Upper lobe of left lung (tissue), 6 donors: ENCODE data around the gene ACAD9. TPM values are rescaled to one million over a fixed set of nuclear protein-coding genes. Genes with fewer than 3 reads are reported as not detected.

Experiments used
- ATAC-seq, 2 donors: fragments of 200-7000 bp; cut with Tn5 transposase; one replicate each; pipeline ENCODE4 v1.9.1; 2022; ENCODE audit warnings: mild to moderate bottlenecking in 2 of 2, moderate library complexity in 2 of 2; ENCODE audit not compliant: low FRiP score in 2 of 2
- DNase-seq, 2 donors: peaks; one replicate each; pipeline ENCODE4 v3.0.0-alpha.2; 2019 to 2020
- H3K27ac ChIP-seq, 4 donors: fragments of 200-600 bp; sonication (generic); one replicate each; pipeline ENCODE4 v1.5.1; 2016 to 2019
- H3K27me3 ChIP-seq, 4 donors: fragments of 200-600 bp; sonication (generic); one replicate each; pipeline ENCODE4 v1.5.1; 2017 to 2019
- H3K36me3 ChIP-seq, 4 donors: fragments of 200-600 bp; sonication (generic); one replicate each; pipeline ENCODE4 v1.5.1; 2016 to 2019
- H3K4me1 ChIP-seq, 4 donors: fragments of 200-600 bp; sonication (generic); one replicate each; pipeline ENCODE4 v1.5.1; 2018 to 2019
- H3K4me3 ChIP-seq, 4 donors: fragments of 200-600 bp; sonication (generic); one replicate each; pipeline ENCODE4 v1.5.1; 2017 to 2019; ENCODE audit warnings: mild to moderate bottlenecking in 2 of 4, moderate library complexity in 1 of 4
- H3K9me3 ChIP-seq, 4 donors: fragments of 200-600 bp; sonication (generic); one replicate each; pipeline ENCODE4 v1.5.1; 2018 to 2019
- EP300 ChIP-seq, 4 donors: sonication (generic); formaldehyde crosslinking; IDR thresholded peaks; one replicate each; pipeline ENCODE4 v1.5.1; 2017; ENCODE audit warnings: antibody characterized with exemption in 4 of 4, control low read depth in 2 of 4
- POLR2A ChIP-seq, 4 donors: fragments of 450-650 bp; IDR thresholded peaks; one replicate each; pipeline ENCODE4 v1.5.1; 2016 to 2017; ENCODE audit warnings: antibody characterized with exemption in 4 of 4, mild to moderate bottlenecking in 2 of 4
- POLR2AphosphoS5 ChIP-seq, 2 donors: sonication (generic); formaldehyde crosslinking; IDR thresholded peaks; one replicate each; pipeline ENCODE4 v1.5.1; 2017; ENCODE audit warnings: antibody characterized with exemption in 2 of 2
- WGBS, 2 donors: methylation state at CpG; one replicate each; pipeline ENCODE4 v1.1.5; 2017 to 2018; 5-methylcytosine and 5-hydroxymethylcytosine counted together
- total RNA-seq, 6 donors: library from RNA; depleted of rRNA in 4 of 6; stranded (reverse); fragments of >200 nt in 4 of 6; gene quantifications; one replicate each; pipeline versions ENCODE4 v1.1.0 to v1.2.1, GENCODE V29; 2016 to 2021
- TF ChIP-seq, protein P1 (sequence below), 6 experiments: fragments of 450-650 bp in 4 of 6; fragments of 200-600 bp in 2 of 6; sonication (generic) in 2 of 6; IDR thresholded peaks; one replicate each; pipeline ENCODE4 v1.5.1; 2016 to 2019; ENCODE audit warnings: antibody characterized with exemption in 6 of 6
- donor health status: DM: no; HTN: no; CAD: no; lungs with moderate emphysema.
- donor health status: DM: no; HTN: yes; CAD: no; lungs with severe emphysema.

ACAD9 gene
- total RNA-seq, 6 donors from 2014 or later = 32.5 to 80.7 (median 44.0) TPM

DNA sequence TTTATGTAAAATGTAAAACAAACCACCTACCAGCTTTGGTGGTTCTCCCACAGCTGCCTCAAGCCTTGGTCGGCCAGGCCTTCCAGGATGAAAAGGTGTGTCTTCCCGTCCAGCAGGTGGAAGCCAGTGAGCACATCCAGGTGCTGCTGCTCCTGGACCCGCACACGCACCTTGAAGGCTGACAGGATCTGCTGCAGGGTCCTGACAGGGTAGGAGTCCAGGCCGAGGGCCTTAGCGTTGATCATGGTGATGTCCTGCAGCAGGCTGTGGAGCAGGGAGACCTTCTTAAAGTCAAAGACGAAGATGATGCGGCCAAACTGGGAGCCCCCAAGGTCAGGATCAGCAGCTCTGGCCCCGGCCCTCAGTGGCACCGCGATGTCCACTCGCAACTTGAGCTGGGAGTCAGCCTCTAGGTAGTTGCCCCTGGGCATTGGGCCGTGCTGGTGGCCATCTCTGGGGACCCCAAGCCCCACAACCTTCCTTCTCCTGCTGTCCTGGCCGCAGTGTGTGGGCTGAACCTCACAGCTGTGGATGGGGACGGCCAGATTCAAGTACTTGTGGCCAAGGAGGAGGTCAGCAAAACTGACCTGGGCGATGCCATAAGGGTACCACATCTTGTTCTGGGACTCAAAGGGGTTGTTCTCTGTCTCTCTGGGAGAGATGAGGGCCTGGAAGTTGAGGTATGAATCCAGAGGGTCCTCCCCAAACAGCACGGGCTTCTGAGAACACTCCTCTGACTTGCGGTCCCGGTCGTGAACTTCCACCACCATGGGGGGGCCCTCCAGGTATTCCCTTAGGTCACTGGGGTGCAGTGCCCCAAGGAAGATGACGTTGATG is 65.8 kb downstream of the ACAD9 start:
- TF ChIP-seq, protein P1, sequence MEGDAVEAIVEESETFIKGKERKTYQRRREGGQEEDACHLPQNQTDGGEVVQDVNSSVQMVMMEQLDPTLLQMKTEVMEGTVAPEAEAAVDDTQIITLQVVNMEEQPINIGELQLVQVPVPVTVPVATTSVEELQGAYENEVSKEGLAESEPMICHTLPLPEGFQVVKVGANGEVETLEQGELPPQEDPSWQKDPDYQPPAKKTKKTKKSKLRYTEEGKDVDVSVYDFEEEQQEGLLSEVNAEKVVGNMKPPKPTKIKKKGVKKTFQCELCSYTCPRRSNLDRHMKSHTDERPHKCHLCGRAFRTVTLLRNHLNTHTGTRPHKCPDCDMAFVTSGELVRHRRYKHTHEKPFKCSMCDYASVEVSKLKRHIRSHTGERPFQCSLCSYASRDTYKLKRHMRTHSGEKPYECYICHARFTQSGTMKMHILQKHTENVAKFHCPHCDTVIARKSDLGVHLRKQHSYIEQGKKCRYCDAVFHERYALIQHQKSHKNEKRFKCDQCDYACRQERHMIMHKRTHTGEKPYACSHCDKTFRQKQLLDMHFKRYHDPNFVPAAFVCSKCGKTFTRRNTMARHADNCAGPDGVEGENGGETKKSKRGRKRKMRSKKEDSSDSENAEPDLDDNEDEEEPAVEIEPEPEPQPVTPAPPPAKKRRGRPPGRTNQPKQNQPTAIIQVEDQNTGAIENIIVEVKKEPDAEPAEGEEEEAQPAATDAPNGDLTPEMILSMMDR (IDR thresholded peaks at IDR 0.05) = no peak
- TF ChIP-seq EP300 (IDR thresholded peaks at IDR 0.05) (no peak), POLR2A (IDR thresholded peaks at IDR 0.05) (no peak), POLR2AphosphoS5 (IDR thresholded peaks at IDR 0.05) (no peak)
- Histone ChIP-seq H3K4me3 (no peak overlapping the region), H3K27me3 (no peaks in the 10 kb centered on the region), H3K36me3 (no peaks in the 10 kb centered on the region), H3K4me1 (no peaks in the 10 kb centered on the region), H3K9me3 (no peaks in the 10 kb centered on the region), H3K27ac (no peak overlapping the region)
- DNase-seq = peak in 1 of 2 donors; percentile 59
- ATAC-seq = peak; percentile 23 to 41
- 86 to 93% methylated on average over 16 to 19 of the region's 21 CpGs for whole genome bisulfite sequencing, 2 donors

DNA sequence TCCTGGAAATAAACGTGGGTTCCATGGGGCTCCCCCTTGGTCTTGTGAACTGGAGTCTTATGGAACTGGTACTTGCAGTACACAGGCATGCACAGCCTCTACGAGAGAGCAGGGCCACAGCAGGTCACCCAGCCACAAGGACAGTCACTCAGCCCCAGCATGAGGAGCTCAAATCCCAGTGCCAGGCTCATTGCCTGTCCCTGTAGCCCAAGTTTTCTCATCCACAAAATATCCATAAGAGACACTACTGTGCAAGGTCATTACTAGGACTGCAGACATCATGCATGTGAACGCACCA is 66.4 kb downstream of the ACAD9 start:
- TF ChIP-seq, protein P1 (IDR thresholded peaks at IDR 0.05) = no peak
- no peak for TF ChIP-seq POLR2AphosphoS5 (IDR thresholded peaks at IDR 0.05)
- TF ChIP-seq POLR2A (IDR thresholded peaks at IDR 0.05) = no peak
- TF ChIP-seq EP300 (IDR thresholded peaks at IDR 0.05) = no peak
- 68 to 83% methylated on average over 3 of the region's 3 CpGs for WGBS, 2 donors

DNA sequence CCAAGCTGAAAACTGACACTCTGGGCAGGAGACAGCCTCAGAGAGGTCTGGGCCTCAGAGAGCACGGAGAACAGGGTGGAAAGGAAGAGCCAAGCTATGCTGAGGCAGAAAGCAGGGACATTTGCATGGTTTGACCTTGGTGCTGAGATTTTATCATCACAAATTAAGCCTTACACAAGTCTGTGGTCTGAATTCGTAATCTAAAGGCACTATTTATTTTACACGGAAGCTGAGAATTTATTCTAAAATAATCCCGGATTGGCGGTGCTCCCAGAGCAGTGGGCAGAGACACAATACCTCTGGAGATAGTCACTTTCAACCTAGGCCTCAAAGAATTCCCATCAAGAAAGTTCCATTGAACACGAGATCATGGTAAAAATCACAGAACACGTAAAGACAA is 67.0 kb downstream of the ACAD9 start:
- 65 to 81% methylated on average over 7 of the region's 7 CpGs for WGBS, 2 donors
- DNase-seq (no peak), ATAC-seq (no peak)
- Histone ChIP-seq H3K4me1 (no peaks in the 10 kb centered on the region), H3K36me3 (no peaks in the 10 kb centered on the region), H3K27ac (no peak overlapping the region), H3K4me3 (no peak overlapping the region), H3K9me3 (no peaks in the 10 kb centered on the region), H3K27me3 (no peaks in the 10 kb centered on the region)
- TF ChIP-seq, protein P1 (IDR thresholded peaks at IDR 0.05) = no peak
- TF ChIP-seq POLR2A (IDR thresholded peaks at IDR 0.05) (no peak), EP300 (IDR thresholded peaks at IDR 0.05) (no peak), POLR2AphosphoS5 (IDR thresholded peaks at IDR 0.05) (no peak)

More for the DNA sequence above, 66.4 kb downstream of the ACAD9 start:
- Histone ChIP-seq H3K4me1 (no peaks in the 10 kb centered on the region), H3K9me3 (no peaks in the 10 kb centered on the region), H3K27ac (no peak overlapping the region), H3K4me3 (no peak overlapping the region), H3K36me3 (no peaks in the 10 kb centered on the region), H3K27me3 (no peaks in the 10 kb centered on the region)
- DNase-seq = no peak
- no peak for ATAC-seq

DNA sequence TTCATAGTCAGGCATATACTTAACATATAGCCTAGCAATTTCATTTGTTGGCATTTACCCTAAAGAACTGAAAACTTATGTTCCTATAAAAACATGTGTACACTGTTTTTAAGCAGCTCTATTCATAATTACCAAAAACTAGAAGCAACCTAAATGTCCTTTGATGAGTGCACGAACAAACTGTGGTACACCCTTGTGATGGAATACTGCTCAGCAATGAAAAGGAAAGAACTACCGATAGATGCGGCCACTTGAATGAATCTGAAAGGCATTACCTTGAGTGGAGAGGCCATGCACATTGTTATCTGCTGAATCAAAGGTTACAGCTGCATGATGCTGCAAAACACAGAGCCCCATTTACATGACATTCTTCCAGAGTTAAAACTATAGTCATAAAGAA is 69.7 kb downstream of the ACAD9 start:
- no peak for DNase-seq
- H3K36me3 ChIP-seq = no peaks in the 10 kb centered on the region
- no peaks in the 10 kb centered on the region for H3K27me3 ChIP-seq
- no peaks in the 10 kb centered on the region for H3K4me1 ChIP-seq
- TF ChIP-seq, protein P1 (IDR thresholded peaks at IDR 0.05) = no peak
- no peak for TF ChIP-seq EP300 (IDR thresholded peaks at IDR 0.05)
- TF ChIP-seq POLR2AphosphoS5 (IDR thresholded peaks at IDR 0.05) = no peak
- no peak for TF ChIP-seq POLR2A (IDR thresholded peaks at IDR 0.05)
- 94 to 96% methylated on average over 3 of the region's 3 CpGs for WGBS, 2 donors
- no peaks in the 10 kb centered on the region for H3K9me3 ChIP-seq
- no peak overlapping the region for H3K27ac ChIP-seq
- ATAC-seq = no peak
- H3K4me3 ChIP-seq = no peak overlapping the region
